ENCODE measurements around the gene RANBP3. TPM values are rescaled to one million over a fixed set of nuclear protein-coding genes. Genes with fewer than 3 reads are reported as not detected.
"Not testable (repeated sequence)": the region's sequence is repeated elsewhere in the genome, so short reads cannot be mapped to it uniquely, and the experiment has no call there.

The RANBP3 gene
- 100 to 1,000 TPM in 2 of 5 donors, 10 to 100 TPM in 3; 90.2 to 101 (median 98.3) TPM for total RNA-seq
- total RNA-seq (2013): 51.2 TPM
- total RNA-seq: 67.5 to 125 (median 84.5) reads per million in 29 experiments

DNA sequence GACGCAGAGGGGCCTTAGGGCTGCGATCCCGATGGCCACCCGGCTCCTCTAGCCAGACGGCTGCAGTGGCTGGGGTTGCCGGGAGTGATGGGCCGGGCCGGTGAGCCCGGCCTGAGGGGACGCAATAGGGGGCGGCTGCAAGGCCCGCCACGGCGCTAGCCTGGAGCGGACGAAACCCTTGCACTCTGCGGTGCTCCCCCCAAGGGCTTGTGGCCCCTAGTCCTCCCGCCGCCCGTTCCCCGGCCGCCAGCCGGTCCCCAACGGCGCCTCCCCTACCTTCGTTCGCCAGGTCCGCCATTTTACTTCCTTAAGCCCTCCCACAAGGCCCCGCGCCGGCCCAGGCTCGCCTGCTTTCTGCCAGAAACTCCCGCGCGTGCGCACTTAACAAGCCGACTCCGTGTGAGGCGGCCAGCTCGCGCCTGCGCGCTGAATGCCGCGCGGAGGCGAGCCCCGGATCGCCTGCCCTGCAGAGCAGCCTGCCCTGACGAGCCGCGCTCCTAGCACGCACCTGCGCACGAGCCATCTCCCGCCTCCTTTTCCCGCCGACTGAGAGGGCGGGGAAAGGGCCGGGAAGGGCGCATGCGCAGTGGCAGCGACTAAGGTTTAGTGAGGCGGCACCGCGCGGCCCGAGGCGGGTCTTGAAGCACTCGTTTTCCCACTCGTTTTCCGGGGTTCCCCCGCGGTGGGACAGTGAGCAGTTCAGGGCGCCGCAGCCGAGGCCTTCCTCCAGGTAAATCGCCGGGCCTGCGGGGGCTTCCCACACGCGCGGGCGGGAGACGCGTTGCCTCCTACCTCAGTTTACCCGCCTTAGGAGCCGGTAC, at the start of gene RANBP3:
RANBP3 (minus strand) TSS at position 356 of the 821 bp plus-strand sequence; CDS start at position 298, 58 bp downstream.
- WGBS (ENCODE audit: insufficient coverage): under 1% methylated on average over 85 of the region's 88 CpGs
- H3K36me3 Mint-ChIP-seq: peaks cover 17% of the 10 kb centered on the region
- peak within 1 kb of the TSS; percentile 91 to 92 for H3K27ac Mint-ChIP-seq
- DNase-seq (peak; percentile 92 to 100 (median 98)), ATAC-seq (replicated peaks in 1 of 4) (peak; percentile 90 to 94 (median 92))
- CTCF ChIA-PET: interaction anchor here (0.6 to 2.5 kb wide), 6 partner anchors 8 to 1228 kb away, joined by 3 to 19 read pairs (median 4); no protein-coding TSS in a partner anchor
- no peaks in the 10 kb centered on the region for H3K9me3 ChIP-seq
- no peaks in the 10 kb centered on the region for H3K27me3 Mint-ChIP-seq
- peaks cover 6 to 30% of the 10 kb centered on the region in 2 donors for H3K36me3 ChIP-seq (ENCODE audit: control insufficient read depth in 2 of 2, extremely low read depth in 1 of 2, insufficient read depth in 1 of 2, low read length in 1 of 2)
- H3K27me3 ChIP-seq (replicated peaks in 1 of 2; ENCODE audit: control insufficient read depth in 2 of 2, extremely low read depth in 1 of 2, insufficient read depth in 2 of 2, low read length in 1 of 2): no peaks in the 10 kb centered on the region
- H3K4me3 Mint-ChIP-seq: peak within 1 kb of the TSS; percentile 91 to 97 (median 93)
- peak within 1 kb of the TSS; percentile 85 for H3K27ac ChIP-seq (ENCODE audit: low read length)
- H3K9me3 Mint-ChIP-seq: no peaks in the 10 kb centered on the region
- peak within 1 kb of the TSS; percentile 81 to 97 for H3K4me3 ChIP-seq (ENCODE audit: control insufficient read depth in 1 of 2, extremely low read depth in 1 of 2, low read length in 1 of 2)
- H3K4me1 ChIP-seq (ENCODE audit: control insufficient read depth in 1 of 2, extremely low read depth in 1 of 2, insufficient read depth in 2 of 2, low read length in 2 of 2): peaks cover 37 to 68% of the 10 kb centered on the region in 2 experiments
- H3K4me1 Mint-ChIP-seq: peaks cover 57 to 64% (median 62%) of the 10 kb centered on the region in 3 donors
- POLR2A ChIA-PET: no interaction called here

- Histone ChIP-seq H3K4me3 (ENCODE audit: control insufficient read depth in 1 of 2, extremely low read depth in 1 of 2, low read length in 1 of 2) (no peak overlapping the region), H3K4me1 (ENCODE audit: control insufficient read depth in 1 of 2, extremely low read depth in 1 of 2, insufficient read depth in 2 of 2, low read length in 2 of 2) (peaks cover 0 to 7% of the 10 kb centered on the region in 2 experiments), H3K9me3 (no peaks in the 10 kb centered on the region), H3K27ac (ENCODE audit: low read length) (no peak overlapping the region), H3K36me3 (ENCODE audit: control insufficient read depth in 2 of 2, extremely low read depth in 1 of 2, insufficient read depth in 1 of 2, low read length in 1 of 2) (peaks cover 0 to 5% of the 10 kb centered on the region in 2 donors), H3K27me3 (replicated peaks in 1 of 2; ENCODE audit: control insufficient read depth in 2 of 2, extremely low read depth in 1 of 2, insufficient read depth in 2 of 2, low read length in 1 of 2) (peaks cover 0 to 7% of the 10 kb centered on the region in 2 experiments)
- Mint-ChIP-seq H3K36me3 (peaks cover 7% of the 10 kb centered on the region), H3K27ac (no peak overlapping the region), H3K4me1 (peaks cover 4 to 8% (median 4%) of the 10 kb centered on the region in 3 donors), H3K4me3 (no peak overlapping the region), H3K27me3 (peaks cover 0 to 4% of the 10 kb centered on the region in 2 donors), H3K9me3 (no peaks in the 10 kb centered on the region)
- CTCF ChIA-PET: interaction anchor here (0.7 kb wide), 2 partner anchors 51 to 233 kb away, joined by 3 read pairs; no protein-coding TSS in a partner anchor
- DNase-seq: no peak
- POLR2A ChIA-PET: interaction anchor here in 1 of 2 donors (0.7 kb wide), 1 partner anchor 1713 kb away, joined by 6 read pairs; no protein-coding TSS in a partner anchor
- ATAC-seq (replicated peaks in 1 of 4): no peak
- WGBS (ENCODE audit: insufficient coverage): 93% methylated on average over 28 of the region's 30 CpGs
Measured at GRCh38 chr19:6026390-6027227, 48.7 kb upstream of the RANBP3 start.

GRCh38 chr19:6024756-6025155, 46.8 kb upstream of the RANBP3 start:
- ATAC-seq (replicated peaks in 1 of 4); H3K4me3 ChIP-seq (ENCODE audit: control insufficient read depth in 1 of 2, extremely low read depth in 1 of 2, low read length in 1 of 2); H3K9me3 ChIP-seq; DNase-seq; H3K4me1 ChIP-seq (ENCODE audit: control insufficient read depth in 1 of 2, extremely low read depth in 1 of 2, insufficient read depth in 2 of 2, low read length in 2 of 2); H3K27me3 Mint-ChIP-seq; H3K27ac Mint-ChIP-seq; H3K9me3 Mint-ChIP-seq; H3K27ac ChIP-seq (ENCODE audit: low read length); CTCF ChIA-PET; H3K36me3 ChIP-seq (ENCODE audit: control insufficient read depth in 2 of 2, extremely low read depth in 1 of 2, insufficient read depth in 1 of 2, low read length in 1 of 2); H3K36me3 Mint-ChIP-seq; H3K4me3 Mint-ChIP-seq; POLR2A ChIA-PET: not testable (repeated sequence)
- peaks cover 4 to 16% (median 4%) of the 10 kb centered on the region in 3 donors for H3K4me1 Mint-ChIP-seq
- WGBS (ENCODE audit: insufficient coverage): 94% methylated on average over 18 of the region's 27 CpGs
- H3K27me3 ChIP-seq (replicated peaks in 1 of 2; ENCODE audit: control insufficient read depth in 2 of 2, extremely low read depth in 1 of 2, insufficient read depth in 2 of 2, low read length in 1 of 2): peaks cover 0 to 19% of the 10 kb centered on the region in 2 experiments

DNA sequence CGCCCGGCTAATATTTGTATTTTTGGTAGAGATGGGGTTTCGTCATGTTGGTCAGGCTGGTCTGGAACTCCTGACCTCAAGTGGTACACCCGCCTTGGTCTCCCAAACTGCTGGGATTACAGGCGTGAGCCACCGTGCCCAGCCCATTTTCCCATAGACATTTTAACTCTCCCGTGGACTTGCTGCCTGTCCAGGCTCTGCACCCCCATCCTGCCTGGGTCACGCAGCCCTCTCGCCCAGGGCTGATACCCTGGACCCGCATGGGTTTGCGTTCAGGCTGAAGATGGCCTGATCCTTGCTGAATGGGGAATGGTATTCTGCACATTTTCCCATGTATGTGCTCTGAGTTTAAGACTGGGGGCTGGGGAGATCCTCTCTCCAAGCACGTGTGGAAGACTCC, 46.0 kb upstream of the RANBP3 start:
- H3K27ac Mint-ChIP-seq: no peak overlapping the region
- H3K27me3 Mint-ChIP-seq: peaks cover 0 to 8% of the 10 kb centered on the region in 2 donors
- no peak for DNase-seq

DNA sequence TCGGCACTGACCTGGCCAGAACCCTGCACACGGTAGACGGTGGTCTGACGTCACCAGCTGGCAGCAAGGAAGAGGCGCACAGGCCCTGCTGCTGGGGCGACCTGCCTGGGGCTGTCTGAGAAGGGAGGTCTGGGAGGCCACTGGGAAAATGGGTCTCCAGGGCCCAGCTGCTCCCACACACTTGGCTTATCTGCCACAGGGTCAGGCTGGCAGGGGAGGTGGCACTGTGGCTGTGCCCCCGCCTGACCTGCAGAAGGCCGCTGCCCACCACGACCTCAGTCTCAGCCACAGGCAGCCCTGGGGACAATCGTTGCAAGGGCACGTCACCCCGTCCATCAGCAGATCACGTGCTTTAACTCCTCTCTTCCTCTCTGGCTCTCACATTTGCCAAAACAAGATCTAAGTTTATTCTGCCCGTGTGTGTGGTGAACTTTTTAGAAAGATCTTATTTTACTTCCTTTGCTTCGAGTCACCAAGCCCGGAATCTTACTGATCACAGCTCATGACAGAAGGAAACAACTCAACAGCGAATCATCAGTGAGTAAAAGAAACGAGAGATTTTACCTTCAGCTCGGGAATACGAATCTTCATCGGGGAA, 45.2 kb upstream of the RANBP3 start:
- CTCF ChIA-PET: interaction anchor here (0.5 to 2.5 kb wide), 6 partner anchors 36 to 229 kb away, joined by 3 to 17 read pairs (median 6); partner anchors contain the start of gene NRTN (in 1 of the 2)
- DNase-seq (no peak), ATAC-seq (replicated peaks in 1 of 4) (no peak)
- Mint-ChIP-seq H3K9me3 (no peaks in the 10 kb centered on the region), H3K4me1 (peaks cover 4 to 18% (median 4%) of the 10 kb centered on the region in 3 donors), H3K36me3 (peaks cover 5% of the 10 kb centered on the region), H3K27me3 (peaks cover 0 to 8% of the 10 kb centered on the region in 2 donors), H3K4me3 (no peak overlapping the region), H3K27ac (peak overlapping the region in 1 of 2 donors; percentile 22)
- 78% methylated on average over 14 of the region's 21 CpGs for WGBS (ENCODE audit: insufficient coverage)
- no peaks in the 10 kb centered on the region for H3K9me3 ChIP-seq
- H3K27ac ChIP-seq (ENCODE audit: low read length): no peak overlapping the region
- no peak overlapping the region for H3K4me3 ChIP-seq (ENCODE audit: control insufficient read depth in 1 of 2, extremely low read depth in 1 of 2, low read length in 1 of 2)
- POLR2A ChIA-PET: interaction anchor here in 1 of 2 donors (0.7 kb wide), 1 partner anchor 126 kb away, joined by 4 read pairs; no protein-coding TSS in a partner anchor
- H3K27me3 ChIP-seq (replicated peaks in 1 of 2; ENCODE audit: control insufficient read depth in 2 of 2, extremely low read depth in 1 of 2, insufficient read depth in 2 of 2, low read length in 1 of 2): peaks cover 0 to 24% of the 10 kb centered on the region in 2 experiments
- H3K36me3 ChIP-seq (ENCODE audit: control insufficient read depth in 2 of 2, extremely low read depth in 1 of 2, insufficient read depth in 1 of 2, low read length in 1 of 2): peaks cover 0 to 5% of the 10 kb centered on the region in 2 donors
- H3K4me1 ChIP-seq (ENCODE audit: control insufficient read depth in 1 of 2, extremely low read depth in 1 of 2, insufficient read depth in 2 of 2, low read length in 2 of 2): peaks cover 7 to 8% of the 10 kb centered on the region in 2 experiments

More for the DNA sequence above, 46.0 kb upstream of the RANBP3 start:
- Histone ChIP-seq H3K36me3 (ENCODE audit: control insufficient read depth in 2 of 2, extremely low read depth in 1 of 2, insufficient read depth in 1 of 2, low read length in 1 of 2) (peaks cover 0 to 5% of the 10 kb centered on the region in 2 donors), H3K4me1 (ENCODE audit: control insufficient read depth in 1 of 2, extremely low read depth in 1 of 2, insufficient read depth in 2 of 2, low read length in 2 of 2) (peaks cover 7 to 8% of the 10 kb centered on the region in 2 experiments), H3K4me3 (ENCODE audit: control insufficient read depth in 1 of 2, extremely low read depth in 1 of 2, low read length in 1 of 2) (no peak overlapping the region), H3K27ac (ENCODE audit: low read length) (no peak overlapping the region), H3K27me3 (replicated peaks in 1 of 2; ENCODE audit: control insufficient read depth in 2 of 2, extremely low read depth in 1 of 2, insufficient read depth in 2 of 2, low read length in 1 of 2) (peaks cover 0 to 23% of the 10 kb centered on the region in 2 experiments), H3K9me3 (no peaks in the 10 kb centered on the region)
- Mint-ChIP-seq H3K9me3 (no peaks in the 10 kb centered on the region), H3K36me3 (peaks cover 7% of the 10 kb centered on the region), H3K4me1 (peaks cover 4 to 18% (median 4%) of the 10 kb centered on the region in 3 donors), H3K4me3 (no peak overlapping the region)
- CTCF ChIA-PET: no interaction called here
- POLR2A ChIA-PET: no interaction called here
- ATAC-seq (replicated peaks in 1 of 4): no peak
- 96% methylated on average over 5 of the region's 12 CpGs for whole genome bisulfite sequencing (ENCODE audit: insufficient coverage)

Data from T-cell (primary cell).